PC-9 (cell line): ENCODE results near the gene ADH4. TPM values are rescaled to one million over a fixed set of nuclear protein-coding genes. Genes with fewer than 3 reads are reported as not detected.
"Not testable (repeated sequence)": the region's sequence is repeated elsewhere in the genome, so short reads cannot be mapped to it uniquely, and the experiment has no call there.

Experiments used
- BruUV-seq: library from RNA; stranded (reverse); fragments of 400-500 nt; replicated peaks from 2 replicates; lab custom pipeline; 2021; lab: Mats Ljungman, UMichigan
- CTCF ChIA-PET: fragments of 300-600 bp; sonication (Branson Sonifier 250); formaldehyde crosslinking; loops from one replicate; lab custom pipeline; 2022; ENCODE audit warnings: antibody characterized with exemption; lab: Charles Lee
- POLR2A ChIA-PET: fragments of 300-600 bp; sonication (Branson Sonifier 250); formaldehyde crosslinking; loops from one replicate; lab custom pipeline; 2022; ENCODE audit warnings: antibody characterized with exemption; ENCODE audit not compliant: unreplicated experiment; lab: Charles Lee
- DNase-seq, 2 experiments: peaks; one replicate each; pipeline versions ENCODE4 v3.0.0 to v3.0.0-alpha.2; 2015 to 2022; ENCODE audit warnings: mixed read lengths in 1 of 2
- H2AFZ ChIP-seq: fragments of 200-600 bp; sonication (generic); 2 replicates; pipeline ENCODE4 v1.8.1; 2017; ENCODE audit warnings: antibody characterized with exemption
- H3F3A ChIP-seq: fragments of 200-600 bp; sonication (generic); 2 replicates; pipeline ENCODE4 v1.8.1; 2017; ENCODE audit warnings: antibody characterized with exemption, mild to moderate bottlenecking, low read depth; ENCODE audit not compliant: insufficient read depth
- H3K27ac ChIP-seq: fragments of 200-600 bp; sonication (generic); 2 replicates; pipeline ENCODE4 v1.6.1; 2016; ENCODE audit warnings: mixed run types
- H3K27me3 ChIP-seq: fragments of 200-600 bp; sonication (generic); 2 replicates; pipeline ENCODE4 v1.6.1; 2016; ENCODE audit warnings: low read depth, mixed run types; ENCODE audit not compliant: insufficient read depth
- H3K36me3 ChIP-seq: fragments of 200-600 bp; sonication (generic); 2 replicates; pipeline ENCODE4 v1.6.1; 2016; ENCODE audit warnings: low read depth, mixed run types
- H3K4me1 ChIP-seq: fragments of 200-600 bp; sonication (generic); replicated peaks from 2 replicates; pipeline ENCODE4 v1.6.1; 2016; ENCODE audit warnings: mixed run types; ENCODE audit not compliant: insufficient read depth
- H3K4me2 ChIP-seq: fragments of 200-600 bp; sonication (generic); 2 replicates; pipeline ENCODE4 v1.6.1; 2017; ENCODE audit warnings: mixed run types
- H3K4me3 ChIP-seq: fragments of 200-600 bp; sonication (generic); 2 replicates; pipeline ENCODE4 v1.6.1; 2016; ENCODE audit warnings: mixed run types
- H3K79me2 ChIP-seq: fragments of 200-600 bp; sonication (generic); 2 replicates; pipeline ENCODE4 v1.6.1; 2017; ENCODE audit warnings: low read depth, mixed run types
- H3K9me2 ChIP-seq: fragments of 200-600 bp; sonication (generic); 2 replicates; pipeline ENCODE4 v1.8.1; 2017; ENCODE audit warnings: mild to moderate bottlenecking; ENCODE audit not compliant: insufficient read depth
- H3K9me3 ChIP-seq: fragments of 200-600 bp; sonication (generic); 2 replicates; pipeline ENCODE4 v1.8.1; 2016; ENCODE audit warnings: low read depth; ENCODE audit not compliant: insufficient read depth
- H4K20me1 ChIP-seq: fragments of 200-600 bp; sonication (generic); 2 replicates; pipeline ENCODE4 v1.8.1; 2017; ENCODE audit not compliant: insufficient read depth
- EZH2 ChIP-seq: fragments of 200-600 bp; sonication (generic); IDR thresholded peaks from 2 replicates; pipeline ENCODE4 v1.8.0; 2017; ENCODE audit warnings: antibody characterized with exemption, low read depth
- intact Hi-C: fragments of 100-400 bp; cut with micrococcal nuclease; formaldehyde crosslinking; loops from one replicate; pipeline ENCODE4 v1.10.0; 2022; ENCODE audit not compliant: unreplicated experiment
- total RNA-seq: library from RNA; stranded (reverse); gene quantifications from 2 replicates; pipeline ENCODE4 v1.2.3, GENCODE V29; 2021
- TF ChIP-seq, protein P1 (sequence below): fragments of 200-600 bp; sonication (generic); conservative IDR thresholded peaks from 2 replicates; pipeline ENCODE4 v1.6.1; 2017; ENCODE audit warnings: mixed run types, antibody characterized with exemption, mild to moderate bottlenecking, moderate library complexity

ADH4 gene
- total RNA-seq, 1 experiment from 2014 or later = not detected

DNA sequence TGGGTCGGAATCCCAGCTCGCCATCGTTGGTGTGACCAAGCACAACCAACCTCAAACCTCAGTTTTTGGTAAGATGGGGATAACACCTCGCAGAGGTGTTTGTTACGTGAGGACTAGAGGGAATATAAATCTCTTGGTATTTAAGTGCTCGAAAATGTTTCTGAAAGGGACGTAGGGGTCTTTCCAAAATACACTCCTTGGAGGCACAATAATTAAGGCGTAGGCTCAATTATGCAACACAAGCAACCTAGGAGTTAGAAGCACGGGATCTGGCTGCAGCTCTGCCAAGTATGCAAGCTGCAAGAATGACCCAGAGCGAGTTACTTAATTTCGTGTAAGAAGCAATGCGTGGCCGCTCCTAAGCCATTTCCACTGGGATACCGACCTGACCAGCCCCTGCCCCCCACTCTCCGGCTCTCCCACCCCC, 56.1 kb downstream of the ADH4 start:
- BruUV-seq = TSS peak; percentile 57
- intact Hi-C loops = no loop called here

GRCh38 chr4:99084595-99084994, 59.5 kb downstream of the ADH4 start:
- CTCF ChIA-PET = no interaction called here
- H3K27me3 ChIP-seq = no peaks in the 10 kb centered on the region
- H3K4me2 ChIP-seq = no peak overlapping the region
- peaks cover 10% of the 10 kb centered on the region for H3K4me1 ChIP-seq
- no peaks in the 10 kb centered on the region for H3K9me2 ChIP-seq
- TF ChIP-seq, protein P1, sequence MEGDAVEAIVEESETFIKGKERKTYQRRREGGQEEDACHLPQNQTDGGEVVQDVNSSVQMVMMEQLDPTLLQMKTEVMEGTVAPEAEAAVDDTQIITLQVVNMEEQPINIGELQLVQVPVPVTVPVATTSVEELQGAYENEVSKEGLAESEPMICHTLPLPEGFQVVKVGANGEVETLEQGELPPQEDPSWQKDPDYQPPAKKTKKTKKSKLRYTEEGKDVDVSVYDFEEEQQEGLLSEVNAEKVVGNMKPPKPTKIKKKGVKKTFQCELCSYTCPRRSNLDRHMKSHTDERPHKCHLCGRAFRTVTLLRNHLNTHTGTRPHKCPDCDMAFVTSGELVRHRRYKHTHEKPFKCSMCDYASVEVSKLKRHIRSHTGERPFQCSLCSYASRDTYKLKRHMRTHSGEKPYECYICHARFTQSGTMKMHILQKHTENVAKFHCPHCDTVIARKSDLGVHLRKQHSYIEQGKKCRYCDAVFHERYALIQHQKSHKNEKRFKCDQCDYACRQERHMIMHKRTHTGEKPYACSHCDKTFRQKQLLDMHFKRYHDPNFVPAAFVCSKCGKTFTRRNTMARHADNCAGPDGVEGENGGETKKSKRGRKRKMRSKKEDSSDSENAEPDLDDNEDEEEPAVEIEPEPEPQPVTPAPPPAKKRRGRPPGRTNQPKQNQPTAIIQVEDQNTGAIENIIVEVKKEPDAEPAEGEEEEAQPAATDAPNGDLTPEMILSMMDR = no peak
- no peak for TF ChIP-seq EZH2
- intact Hi-C loops = no loop called here
- H2AFZ ChIP-seq = no peak overlapping the region
- H4K20me1 ChIP-seq = 0 out of 2 replicates have a peak, but pooled peaks cover 2% of the 10 kb centered on the region
- H3K27ac ChIP-seq = no peak overlapping the region
- no peak overlapping the region for H3K4me3 ChIP-seq
- no TSS peak for BruUV-seq
- H3K9me3 ChIP-seq = no peaks in the 10 kb centered on the region
- H3K79me2 ChIP-seq = peaks cover 35% of the 10 kb centered on the region
- DNase-seq = no peak
- 0 out of 2 replicates have a peak, but pooled peaks cover 4% of the 10 kb centered on the region for H3F3A ChIP-seq
- peaks cover 13% of the 10 kb centered on the region for H3K36me3 ChIP-seq
- POLR2A ChIA-PET = no interaction called here

More for the DNA sequence above, 56.1 kb downstream of the ADH4 start:
- Histone ChIP-seq H3K4me2 (peak overlapping the region; percentile 84), H3K4me3 (peak overlapping the region; percentile 99), H3K27ac (peak overlapping the region; percentile 71), H3K9me2 (no peaks in the 10 kb centered on the region), H2AFZ (peak overlapping the region; percentile 74; the same call in 1 of the 2 replicates), H4K20me1 (0 out of 2 replicates have a peak, but pooled peaks cover 2% of the 10 kb centered on the region), H3K9me3 (no peaks in the 10 kb centered on the region), H3F3A (0 out of 2 replicates have a peak, but pooled peaks cover 4% of the 10 kb centered on the region), H3K27me3 (no peaks in the 10 kb centered on the region), H3K79me2 (peaks cover 40% of the 10 kb centered on the region), H3K4me1 (peaks cover 17% of the 10 kb centered on the region), H3K36me3 (peaks cover 13% of the 10 kb centered on the region)
- ChIA-PET POLR2A (interaction anchor here (0.6 to 1.0 kb wide), 3 partner anchors 28 to 802 kb away, joined by 5 to 49 read pairs (median 5); no protein-coding TSS in a partner anchor), CTCF (no interaction called here)
- DNase-seq = peak in 1 of 2 experiments; percentile 62
- TF ChIP-seq, protein P1 = no peak
- TF ChIP-seq EZH2 = no peak

- H3F3A ChIP-seq = no peaks in the 10 kb centered on the region
- no peak for TF ChIP-seq EZH2
- TF ChIP-seq, protein P1 = no peak
- H4K20me1 ChIP-seq = 0 out of 2 replicates have a peak, but pooled peaks cover 2% of the 10 kb centered on the region
- H3K9me3 ChIP-seq = no peaks in the 10 kb centered on the region
- peaks cover 23% of the 10 kb centered on the region for H3K36me3 ChIP-seq
- H3K27me3 ChIP-seq = no peaks in the 10 kb centered on the region
- POLR2A ChIA-PET = no interaction called here
- H3K4me1 ChIP-seq = 0 out of 2 replicates have a peak, but pooled peaks cover under 1% of the 10 kb centered on the region
- no peak overlapping the region for H3K27ac ChIP-seq
- CTCF ChIA-PET = no interaction called here
- H3K79me2 ChIP-seq = peaks cover 18% of the 10 kb centered on the region
- BruUV-seq = no TSS peak
- H3K4me3 ChIP-seq = no peak overlapping the region
- H2AFZ ChIP-seq = no peak overlapping the region
- H3K9me2 ChIP-seq = no peaks in the 10 kb centered on the region
- intact Hi-C loops = no loop called here
- no peak for DNase-seq
- H3K4me2 ChIP-seq = no peak overlapping the region
These were observed 61.9 kb downstream of the ADH4 start for GRCh38 chr4:99082192-99082591.

DNA sequence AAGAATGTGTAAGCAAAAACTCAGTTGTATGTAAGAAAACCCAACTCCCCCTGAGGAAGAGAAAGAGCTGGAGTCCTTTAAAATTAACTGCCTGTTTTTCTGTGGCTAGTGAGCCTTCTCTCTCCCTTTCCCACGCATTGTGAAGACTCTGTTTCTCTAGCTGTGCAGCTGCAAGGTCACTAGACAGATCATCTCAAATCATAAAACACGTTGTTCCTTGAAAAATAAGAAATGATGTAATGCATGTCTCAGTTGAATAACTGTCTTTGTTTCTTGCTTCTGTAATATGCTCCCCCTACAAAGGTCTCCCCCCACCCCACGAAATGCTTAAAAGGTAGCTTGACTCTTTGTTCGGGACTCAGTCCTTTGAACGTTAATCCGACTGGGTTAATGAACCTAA, 63.2 kb downstream of the ADH4 start:
- CTCF ChIA-PET, H3K27me3 ChIP-seq, H2AFZ ChIP-seq, H3K9me3 ChIP-seq, DNase-seq, intact Hi-C loops, H3K27ac ChIP-seq, H3K9me2 ChIP-seq, H3K79me2 ChIP-seq, H3K4me2 ChIP-seq, H3F3A ChIP-seq, BruUV-seq, H4K20me1 ChIP-seq, POLR2A ChIA-PET, H3K4me3 ChIP-seq, H3K4me1 ChIP-seq: not testable (repeated sequence)
- H3K36me3 ChIP-seq = peaks cover 32% of the 10 kb centered on the region
